ENCODE results near the gene CDK4.

The CDK4 gene

GRCh38 chr12:57771873-57772428, 19.8 kb upstream of the CDK4 start, which contains the start of gene METTL1:
METTL1 (minus strand) TSS chr12:57772105; CDS start chr12:57772083, 22 bp downstream.
- FAIRE-seq: peak; percentile 47

GRCh38 chr12:57771236-57771872, 19.2 kb upstream of the CDK4 start:
- peak; percentile 41 for FAIRE-seq

GRCh38 chr12:57770734-57771133, 18.6 kb upstream of the CDK4 start:
- FAIRE-seq: no peak

GRCh38 chr12:57769594-57769993, 17.5 kb upstream of the CDK4 start:
- FAIRE-seq: no peak

- no peak for FAIRE-seq
These were observed 15.8 kb upstream of the CDK4 start for GRCh38 chr12:57767876-57768275.

- no peak for FAIRE-seq
These were observed 15.2 kb upstream of the CDK4 start for GRCh38 chr12:57767305-57767698.

GRCh38 chr12:57766464-57767304, 14.6 kb upstream of the CDK4 start, which contains the start of gene CYP27B1:
CYP27B1 (minus strand) TSS chr12:57767078; CDS start chr12:57767041, 37 bp downstream.
- FAIRE-seq: no peak

- FAIRE-seq: no peak
These were observed 13.8 kb upstream of the CDK4 start for GRCh38 chr12:57765698-57766463.

GRCh38 chr12:57765003-57765697, 13.0 kb upstream of the CDK4 start:
- FAIRE-seq: no peak

GRCh38 chr12:57764662-57765002, 12.5 kb upstream of the CDK4 start:
- no peak for FAIRE-seq

- no peak for FAIRE-seq
These were observed 12.0 kb upstream of the CDK4 start for GRCh38 chr12:57763881-57764661.

GRCh38 chr12:57762463-57762862, 10.4 kb upstream of the CDK4 start:
- no peak for FAIRE-seq

- no peak for FAIRE-seq
These were observed 9.4 kb upstream of the CDK4 start for GRCh38 chr12:57761391-57761998.

- no peak for FAIRE-seq
These were observed 8.4 kb upstream of the CDK4 start for GRCh38 chr12:57760347-57760982.

GRCh38 chr12:57759360-57759980, 7.4 kb upstream of the CDK4 start:
- FAIRE-seq: no peak

GRCh38 chr12:57758552-57759359, 6.6 kb upstream of the CDK4 start:
- FAIRE-seq: no peak

GRCh38 chr12:57757771-57758170, 5.7 kb upstream of the CDK4 start:
- no peak for FAIRE-seq

GRCh38 chr12:57756406-57757341, 4.6 kb upstream of the CDK4 start:
- FAIRE-seq: no peak

Measured in A204.1 (cell line).